Dedifferentiated amniotic fluid mesenchymal stem cell (primary cell): Measurements from ENCODE around the gene ENG.

Experiments used
- DNase-seq: peaks from one replicate; pipeline ENCODE4 v3.0.0-alpha.2; 2016; ENCODE audit errors: extremely low spot score

The ENG gene

GRCh38 chr9:127814619-127815511, 39.6 kb downstream of the ENG start:
- peak; percentile 12 for DNase-seq

DNA sequence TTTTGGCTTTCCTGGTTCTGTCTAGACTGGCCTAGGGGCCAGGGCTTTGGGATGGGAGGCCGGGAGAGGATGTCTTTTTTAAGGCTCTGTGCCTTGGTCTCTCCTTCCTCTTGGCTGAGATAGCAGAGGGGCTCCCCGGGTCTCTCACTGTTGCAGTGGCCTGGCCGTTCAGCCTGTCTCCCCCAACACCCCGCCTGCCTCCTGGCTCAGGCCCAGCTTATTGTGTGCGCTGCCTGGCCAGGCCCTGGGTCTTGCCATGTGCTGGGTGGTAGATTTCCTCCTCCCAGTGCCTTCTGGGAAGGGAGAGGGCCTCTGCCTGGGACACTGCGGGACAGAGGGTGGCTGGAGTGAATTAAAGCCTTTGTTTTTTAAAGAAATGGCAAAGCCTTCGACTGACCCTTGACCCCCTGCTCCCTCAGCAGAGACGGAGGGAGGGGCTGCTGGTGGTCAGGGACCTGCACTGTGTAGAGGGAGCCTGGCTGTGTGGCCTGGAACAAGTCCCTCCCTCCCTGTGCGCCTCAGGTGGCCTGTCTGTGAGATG, 40.7 kb downstream of the ENG start:
- DNase-seq, result no peak

DNA sequence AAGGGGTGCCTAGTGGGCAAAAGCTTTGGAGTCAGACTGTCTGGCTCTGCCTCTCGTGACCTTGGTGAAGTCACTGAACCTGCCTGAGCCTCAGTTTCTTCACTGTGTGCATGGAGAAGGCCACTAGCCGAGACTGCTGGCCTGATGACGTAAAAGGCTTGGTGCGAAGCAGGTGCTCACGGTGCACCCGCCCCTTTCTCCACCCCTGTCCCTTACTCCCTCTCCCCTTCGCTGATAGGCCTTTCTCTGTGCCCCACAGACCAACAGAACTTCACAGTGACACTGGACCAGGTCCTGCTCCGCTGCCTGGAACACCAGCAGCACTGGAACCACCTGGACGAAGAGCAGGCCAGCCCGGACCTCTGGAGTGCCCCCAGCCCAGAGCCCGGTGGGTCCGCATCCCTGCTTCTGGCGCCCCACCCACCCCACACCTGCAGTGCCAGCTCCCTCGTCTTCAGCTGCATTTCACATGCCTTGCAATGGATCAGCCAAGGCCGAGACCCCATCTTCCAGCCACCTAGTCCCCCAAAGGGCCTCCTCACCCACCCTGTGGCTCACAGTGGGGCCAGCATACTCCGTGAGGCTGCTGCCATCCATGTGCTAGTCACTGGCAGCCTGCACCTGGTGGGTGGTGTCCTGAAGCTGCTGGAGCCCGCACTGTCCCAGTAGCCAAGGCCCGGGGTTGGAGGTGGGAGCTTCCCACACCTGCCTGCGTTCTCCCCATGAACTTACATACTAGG, 41.4 kb downstream of the ENG start:
- peak; percentile 11 for DNase-seq

GRCh38 chr9:127812011-127812410, 42.4 kb downstream of the ENG start:
- DNase-seq, result no peak

DNA sequence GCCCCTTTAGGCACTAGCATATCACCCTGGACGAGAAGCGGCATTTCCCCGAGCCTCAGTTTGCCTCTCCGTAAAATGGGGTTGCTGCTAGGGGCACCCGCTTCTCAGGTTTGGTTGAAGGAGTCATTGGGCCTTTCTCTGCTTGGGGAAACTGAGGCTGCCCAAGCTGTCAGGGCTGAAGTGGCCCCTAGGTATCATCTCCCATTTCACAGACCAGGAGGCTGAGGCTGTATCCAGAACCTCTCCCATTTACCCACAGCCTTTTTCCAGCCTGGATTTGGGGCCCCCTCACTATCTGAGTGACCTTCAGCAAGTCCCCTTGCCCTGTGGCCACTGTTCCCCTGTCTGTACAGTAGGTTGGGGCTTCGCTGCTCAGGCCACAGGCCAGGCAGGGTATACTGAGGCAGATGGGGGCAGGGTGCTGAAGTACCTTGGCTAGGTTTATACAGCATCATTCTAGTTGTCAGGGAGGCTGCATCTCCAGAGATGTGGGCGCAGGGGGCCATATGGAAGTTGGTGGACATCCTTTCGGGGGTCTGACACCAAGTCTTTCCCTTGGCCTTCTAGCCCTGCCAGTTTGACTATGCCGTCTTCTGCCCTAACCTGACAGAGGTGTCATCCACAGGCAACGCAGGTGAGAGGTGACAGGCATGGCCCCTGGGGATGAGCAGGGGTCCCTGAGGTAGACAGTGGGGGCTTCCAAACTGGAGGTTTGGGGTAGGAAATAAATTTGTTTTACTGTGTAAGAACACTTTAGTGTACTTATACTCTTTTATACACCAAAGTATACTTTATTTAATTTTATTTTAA, 43.9 kb downstream of the ENG start:
- no peak for DNase-seq

DNA sequence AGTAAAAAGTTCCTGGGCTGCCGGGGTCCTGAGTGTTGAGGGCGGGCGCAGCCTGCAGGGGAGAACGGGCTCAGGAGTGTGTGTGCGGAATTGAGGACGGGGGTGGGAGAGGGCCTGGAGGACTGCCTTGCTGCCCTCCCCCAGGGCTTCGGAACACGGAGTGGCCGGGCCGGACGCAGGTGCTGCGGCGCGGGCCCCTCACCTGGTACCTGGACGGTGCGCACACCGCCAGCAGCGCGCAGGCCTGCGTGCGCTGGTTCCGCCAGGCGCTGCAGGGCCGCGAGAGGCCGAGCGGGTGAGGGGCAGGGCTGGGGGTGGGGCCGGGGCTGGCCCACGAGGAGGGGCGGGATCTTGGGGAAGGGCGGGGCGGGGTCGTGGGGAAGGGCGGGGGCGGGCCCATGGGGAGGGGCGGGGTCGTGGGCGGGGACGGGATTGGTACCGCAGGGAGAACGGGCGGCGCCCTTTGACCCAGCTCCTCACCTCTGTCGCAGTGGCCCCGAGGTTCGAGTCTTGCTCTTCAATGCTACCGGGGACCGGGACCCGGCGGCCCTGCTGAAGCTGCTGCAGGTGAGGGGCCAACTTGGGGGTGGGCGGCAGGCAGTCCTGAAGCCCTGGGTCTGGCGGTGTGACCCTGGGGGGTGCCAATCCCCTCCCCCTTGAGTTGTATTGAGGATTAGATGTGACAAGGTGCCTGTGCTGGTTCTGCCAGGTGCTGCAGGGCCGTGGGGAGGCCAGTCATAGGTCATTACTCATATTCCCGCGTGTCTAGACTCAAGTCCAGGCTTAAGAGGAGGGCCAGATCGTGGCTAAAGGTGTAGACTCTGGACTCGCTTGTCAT, 44.7 kb downstream of the ENG start:
- no peak for DNase-seq

DNA sequence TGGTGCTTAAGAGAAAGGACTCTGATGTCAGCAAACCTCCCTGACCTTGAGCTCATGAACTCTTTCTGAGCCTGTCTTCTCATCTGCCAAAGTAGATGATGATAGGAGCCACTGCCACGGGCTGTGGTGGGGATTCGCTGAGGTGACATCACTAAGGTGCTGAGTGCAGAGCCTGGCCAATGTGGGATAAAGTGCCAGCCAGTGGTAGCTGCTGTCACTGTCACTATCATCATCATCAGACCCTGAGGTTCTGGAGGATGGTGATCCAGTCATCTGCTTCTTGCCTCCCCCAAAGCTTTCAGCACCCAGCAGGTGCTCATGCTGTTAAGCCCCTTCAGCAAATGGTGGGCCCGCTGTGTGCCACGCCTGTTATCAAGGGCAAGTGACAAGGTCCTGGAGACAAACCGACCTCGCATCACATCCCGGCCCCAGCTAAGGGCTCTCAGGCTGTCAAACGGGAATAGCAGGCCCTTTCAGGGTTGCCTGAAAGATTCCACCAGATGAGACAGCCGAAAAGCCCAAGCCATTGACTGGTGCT, 45.4 kb downstream of the ENG start:
- no peak for DNase-seq

DNA sequence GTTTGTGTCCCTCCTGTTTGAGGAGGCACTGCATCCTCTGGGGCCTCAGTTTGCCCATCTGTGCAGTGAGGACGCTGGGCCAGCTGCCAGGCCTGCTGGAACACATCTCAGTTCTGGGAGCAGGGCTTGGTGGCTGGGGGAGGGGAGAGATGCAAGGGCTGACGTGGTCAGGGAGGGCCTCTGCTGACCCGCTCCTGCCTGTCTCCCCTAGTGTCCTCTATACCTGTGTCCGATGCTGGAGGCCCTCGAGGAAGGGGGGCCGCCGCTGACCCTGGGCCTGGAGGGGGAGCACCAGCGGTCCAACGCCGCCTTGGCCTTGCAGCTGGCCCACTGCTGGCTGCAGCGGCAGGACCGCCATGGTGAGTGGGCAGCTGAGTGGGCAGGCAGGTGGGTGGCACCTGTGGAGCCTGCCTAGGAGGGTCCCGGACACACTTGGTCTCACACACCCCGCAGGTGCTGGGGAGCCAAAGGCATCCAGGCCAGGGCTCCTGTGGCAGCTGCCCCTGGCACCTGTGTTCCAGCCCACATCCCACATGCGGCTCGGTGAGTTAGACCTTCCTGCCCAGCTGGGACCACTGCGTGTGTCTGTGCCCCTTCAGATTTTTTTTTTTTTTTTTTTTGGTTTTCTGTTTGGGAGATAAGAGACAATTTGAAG, 46.0 kb downstream of the ENG start:
- no peak for DNase-seq

DNA sequence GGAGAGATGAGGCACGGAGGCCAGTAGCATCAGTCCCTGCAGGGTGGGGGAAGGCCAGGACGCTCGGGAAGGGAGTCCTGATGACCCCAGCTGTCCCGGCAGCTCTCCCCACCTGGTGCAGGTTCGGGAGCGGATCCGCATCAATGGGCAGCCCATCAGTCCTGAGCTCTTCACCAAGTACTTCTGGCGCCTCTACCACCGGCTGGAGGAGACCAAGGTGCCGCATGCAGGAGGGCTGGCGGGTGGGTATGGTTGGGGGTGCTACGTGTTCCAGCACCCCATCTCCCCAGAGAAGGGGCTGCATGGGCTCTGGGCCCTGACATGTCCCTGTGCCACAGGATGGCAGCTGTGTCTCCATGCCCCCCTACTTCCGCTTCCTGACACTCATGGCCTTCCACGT, 47.6 kb downstream of the ENG start:
- DNase-seq, result no peak

GRCh38 chr9:127805620-127806019, 48.8 kb downstream of the ENG start:
- DNase-seq, result no peak

DNA sequence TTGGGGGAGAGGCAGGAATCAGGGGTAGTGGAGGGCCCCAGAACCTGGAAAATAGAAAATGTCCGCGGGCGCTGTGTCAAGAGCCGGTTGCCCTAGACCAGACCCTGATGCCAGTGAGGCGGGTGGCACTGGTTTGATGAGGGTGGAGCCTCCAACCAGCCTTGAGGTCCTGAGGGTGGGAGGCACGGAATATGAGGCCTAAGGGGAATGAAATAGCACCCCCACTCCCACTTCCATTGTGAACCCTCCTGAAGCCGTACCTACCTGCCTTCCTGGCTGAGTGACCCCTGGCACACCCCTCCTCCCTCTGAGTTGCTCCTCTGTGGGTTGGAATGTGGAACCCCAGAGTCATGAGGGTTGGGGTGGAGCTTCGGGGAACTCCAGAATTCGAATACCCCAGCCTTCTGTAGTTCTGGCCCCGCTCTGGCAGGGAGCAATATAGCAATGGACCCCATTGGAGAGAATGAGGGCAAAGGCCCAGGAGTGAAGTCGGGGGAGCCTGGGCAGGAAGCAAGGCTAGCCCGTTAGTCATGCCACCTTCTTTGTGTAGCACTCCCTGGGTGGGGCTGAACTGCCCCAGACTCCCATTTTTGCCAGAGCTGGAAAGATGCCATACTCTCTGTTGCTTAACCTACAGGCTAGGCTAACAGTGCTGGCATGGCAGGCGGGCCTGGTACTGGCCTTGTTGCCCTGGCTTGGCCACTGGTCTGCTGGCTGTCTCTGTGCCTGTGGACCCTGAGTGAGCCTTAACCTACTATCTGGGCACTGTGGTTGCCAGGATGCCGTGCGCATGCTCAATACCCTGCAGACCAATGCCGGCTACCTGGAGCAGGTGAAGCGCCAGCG, 50.7 kb downstream of the ENG start:
- DNase-seq, result no peak

GRCh38 chr9:127802576-127803443, 51.6 kb downstream of the ENG start, which contains the start of gene FPGS:
FPGS (plus strand) TSS chr9:127802882; CDS start chr9:127802925, 43 bp downstream.
- DNase-seq, result peak; percentile 64

- no peak for DNase-seq
Measured at GRCh38 chr9:127801955-127802575, 52.4 kb downstream of the ENG start.

DNA sequence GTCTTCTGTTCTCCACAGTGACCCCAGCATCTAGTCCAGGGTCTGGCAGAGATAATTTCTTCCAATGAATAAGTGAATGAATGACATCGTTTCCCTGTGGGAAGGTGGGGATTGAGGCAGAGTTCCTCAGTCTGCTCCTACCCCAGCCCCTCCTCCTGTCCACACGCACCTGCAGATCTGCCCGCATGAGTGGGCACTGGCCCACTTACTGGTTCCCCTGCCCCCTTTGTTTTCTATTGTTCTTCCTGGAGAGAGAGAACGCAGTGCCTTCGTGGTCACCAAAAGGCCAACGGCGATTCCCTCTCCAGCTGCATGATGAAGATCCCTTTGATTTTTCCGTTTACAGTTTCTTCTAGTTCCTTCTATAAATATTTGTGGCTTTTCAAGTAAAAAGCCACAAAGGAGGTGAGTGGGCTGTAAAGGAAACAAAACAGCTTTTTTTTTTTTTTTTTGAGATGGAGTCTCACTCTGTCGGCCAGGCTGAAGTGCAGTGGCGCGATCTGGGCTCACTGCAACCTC, 57.5 kb downstream of the ENG start:
- no peak for DNase-seq

DNA sequence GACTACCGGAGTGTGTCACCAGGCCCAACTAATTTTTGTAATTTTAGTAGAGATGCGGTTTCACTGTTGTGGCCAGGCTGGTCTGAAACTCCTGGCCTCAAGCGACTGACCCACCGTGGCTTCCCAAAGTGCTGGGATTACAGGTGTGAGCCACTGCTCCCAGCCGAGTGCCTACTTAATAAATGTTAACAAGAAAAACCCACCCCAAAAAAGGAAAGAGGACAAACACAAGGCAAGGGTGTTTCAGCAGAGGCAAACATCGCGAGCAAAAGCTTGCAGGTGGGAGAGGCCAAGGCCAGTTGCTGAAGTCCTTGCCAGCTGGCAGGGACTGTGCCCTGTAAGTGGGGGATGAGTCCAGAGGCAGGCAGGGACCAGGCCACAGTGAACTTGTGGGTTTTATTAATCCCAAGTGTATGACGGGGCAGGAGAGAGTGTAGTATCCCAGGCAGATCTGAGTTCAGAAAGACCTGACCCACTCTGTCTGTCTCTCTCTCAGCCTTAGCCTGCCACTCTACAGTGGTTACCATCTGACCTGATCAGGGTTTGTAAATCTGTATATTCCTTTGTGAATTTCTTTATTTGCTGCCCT, 58.1 kb downstream of the ENG start:
- DNase-seq, result no peak

- no peak for DNase-seq
Measured at GRCh38 chr9:127794001-127794791, 60.3 kb downstream of the ENG start.
